HEK293T (cell line): Measurements from ENCODE around the gene ADTRP.

Experiments
- ELF4 ChIP-seq: fragments of 450-650 bp; IDR thresholded peaks from 2 replicates; pipeline ENCODE4 v1.6.1; 2017; ENCODE audit warnings: antibody characterized with exemption
- FOXA1 ChIP-seq: fragments of 450-650 bp; IDR thresholded peaks from 2 replicates; pipeline ENCODE4 v1.6.1; 2016; ENCODE audit warnings: mild to moderate bottlenecking
- FOXM1 ChIP-seq: fragments of 450-650 bp; IDR thresholded peaks from 2 replicates; pipeline ENCODE4 v1.6.1; 2017; ENCODE audit warnings: mild to moderate bottlenecking, borderline replicate concordance
- HDGF ChIP-seq: fragments of 450-650 bp; IDR thresholded peaks from 2 replicates; pipeline ENCODE4 v1.6.1; 2017; ENCODE audit warnings: antibody characterized with exemption, borderline replicate concordance
- L3MBTL2 ChIP-seq: fragments of 450-650 bp; conservative IDR thresholded peaks from 2 replicates; pipeline ENCODE4 v1.6.1; 2016; ENCODE audit warnings: mild to moderate bottlenecking
- LEF1 ChIP-seq: fragments of 450-650 bp; IDR thresholded peaks from 2 replicates; pipeline ENCODE4 v1.6.1; 2017; ENCODE audit warnings: mild to moderate bottlenecking, borderline replicate concordance
- SP1 ChIP-seq: fragments of 450-650 bp; IDR thresholded peaks from 2 replicates; pipeline ENCODE4 v1.6.1; 2017
- SUZ12 ChIP-seq: fragments of 450-650 bp; IDR thresholded peaks from 2 replicates; pipeline ENCODE4 v1.6.1; 2016; ENCODE audit warnings: mild to moderate bottlenecking
- TARDBP ChIP-seq: fragments of 450-650 bp; IDR thresholded peaks from 2 replicates; pipeline ENCODE4 v1.6.1; 2016
- TF ChIP-seq, protein P1 (sequence below): fragments of 450-650 bp; IDR thresholded peaks from 2 replicates; pipeline ENCODE4 v1.6.1; 2016

DNA sequence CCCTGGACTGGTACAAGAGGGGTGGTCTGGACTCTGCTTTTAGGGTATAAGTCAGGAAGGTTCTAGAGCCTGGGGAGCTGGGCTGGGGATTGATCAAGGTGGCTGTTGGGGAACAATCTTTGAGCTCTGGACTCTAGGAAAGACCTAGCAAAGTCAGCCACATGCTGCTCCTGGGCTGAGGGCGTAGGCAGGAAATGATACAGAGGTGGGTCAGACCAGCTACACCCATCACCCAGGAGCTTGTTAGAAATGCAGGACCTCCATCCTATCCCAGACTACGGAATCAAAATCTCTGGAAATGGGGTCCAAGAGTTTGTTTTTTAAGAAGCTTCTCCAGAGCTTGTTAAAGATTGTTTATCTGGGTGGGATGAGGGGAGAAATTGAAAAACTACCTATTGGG lies 9.4 kb downstream of the ADTRP start:
- no peak for TF ChIP-seq TARDBP
- no peak for TF ChIP-seq LEF1
- TF ChIP-seq, protein P1, sequence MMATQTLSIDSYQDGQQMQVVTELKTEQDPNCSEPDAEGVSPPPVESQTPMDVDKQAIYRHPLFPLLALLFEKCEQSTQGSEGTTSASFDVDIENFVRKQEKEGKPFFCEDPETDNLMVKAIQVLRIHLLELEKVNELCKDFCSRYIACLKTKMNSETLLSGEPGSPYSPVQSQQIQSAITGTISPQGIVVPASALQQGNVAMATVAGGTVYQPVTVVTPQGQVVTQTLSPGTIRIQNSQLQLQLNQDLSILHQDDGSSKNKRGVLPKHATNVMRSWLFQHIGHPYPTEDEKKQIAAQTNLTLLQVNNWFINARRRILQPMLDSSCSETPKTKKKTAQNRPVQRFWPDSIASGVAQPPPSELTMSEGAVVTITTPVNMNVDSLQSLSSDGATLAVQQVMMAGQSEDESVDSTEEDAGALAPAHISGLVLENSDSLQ, result no peak
- TF ChIP-seq HDGF, result no peak
- TF ChIP-seq SP1, result no peak
- TF ChIP-seq SUZ12, result no peak
- TF ChIP-seq ELF4, result no peak
- no peak for TF ChIP-seq FOXA1
- TF ChIP-seq L3MBTL2, result no peak
- no peak for TF ChIP-seq FOXM1
